GM21526 (cell line): ENCODE measurements around the gene ZNF483.
"Not testable (repeated sequence)": the region's sequence is repeated elsewhere in the genome, so short reads cannot be mapped to it uniquely, and the experiment has no call there.

ENCODE experiments used
- ATAC-seq: cut with Tn5 transposase; IDR thresholded peaks from one replicate; pipeline ENCODE4 v1.9.1; 2021; ENCODE audit warnings: moderate library complexity; ENCODE audit not compliant: unreplicated experiment, low FRiP score

The ZNF483 gene

GRCh38 chr9:111525056-111525977 is at the start of gene ZNF483:
TSS of gene ZNF483 (plus strand) at chr9:111525179. CDS start at chr9:111527396, 2,217 bp downstream.
- peak; percentile 63 for ATAC-seq

- ATAC-seq = no peak
These were observed 49.8 kb upstream of the ZNF483 start for GRCh38 chr9:111475195-111475594.

- no peak for ATAC-seq
These were observed 47.3 kb upstream of the ZNF483 start for GRCh38 chr9:111477677-111478076.

GRCh38 chr9:111481885-111482636 is 42.9 kb upstream of the ZNF483 start:
- no peak for ATAC-seq

GRCh38 chr9:111482694-111483438 is 42.1 kb upstream of the ZNF483 start:
- ATAC-seq = peak; percentile 54

GRCh38 chr9:111483439-111483857 is 41.5 kb upstream of the ZNF483 start:
- ATAC-seq = peak; percentile 30

GRCh38 chr9:111483858-111484571 is 41.0 kb upstream of the ZNF483 start, which contains the start of gene ECPAS:
TSS of gene ECPAS (minus strand) at chr9:111484383. CDS start at chr9:111472918, 11,465 bp downstream.
- peak; percentile 58 for ATAC-seq

- peak; percentile 8 for ATAC-seq
These were observed 40.4 kb upstream of the ZNF483 start for GRCh38 chr9:111484572-111484894.

GRCh38 chr9:111497196-111497595 is 27.8 kb upstream of the ZNF483 start:
- ATAC-seq = not testable (repeated sequence)

- ATAC-seq = no peak
These were observed 23.9 kb upstream of the ZNF483 start for GRCh38 chr9:111501005-111501562.

- no peak for ATAC-seq
These were observed 23.3 kb upstream of the ZNF483 start for GRCh38 chr9:111501648-111502047.

GRCh38 chr9:111502506-111502905 is 22.5 kb upstream of the ZNF483 start:
- ATAC-seq = no peak

GRCh38 chr9:111511581-111511980 is 13.4 kb upstream of the ZNF483 start:
- not testable (repeated sequence) for ATAC-seq

- ATAC-seq = no peak
These were observed 10.0 kb upstream of the ZNF483 start for GRCh38 chr9:111514967-111515366.

- no peak for ATAC-seq
These were observed 8.9 kb upstream of the ZNF483 start for GRCh38 chr9:111516061-111516465.

GRCh38 chr9:111524731-111525055 is 286 bp upstream of the ZNF483 start:
- ATAC-seq = no peak

- ATAC-seq = no peak
These were observed 2.4 kb downstream of the ZNF483 start for GRCh38 chr9:111527347-111527746.

GRCh38 chr9:111529787-111530186 is 4.8 kb downstream of the ZNF483 start:
- no peak for ATAC-seq

GRCh38 chr9:111531716-111532115 is 6.7 kb downstream of the ZNF483 start:
- no peak for ATAC-seq
